HL-60/S4 treated with retinoic acid at 250 ng/mL for 4 days and 3 days (cell line): ENCODE results near the gene TMEM52.

Experiments
- in situ Hi-C: fragments of 300-500 bp; cut with MboI; formaldehyde crosslinking; loops from 2 replicates; pipeline ENCODE4 v1.7.0; 2022; ENCODE audit warnings: low sequenced_read_pairs

TMEM52 gene

DNA sequence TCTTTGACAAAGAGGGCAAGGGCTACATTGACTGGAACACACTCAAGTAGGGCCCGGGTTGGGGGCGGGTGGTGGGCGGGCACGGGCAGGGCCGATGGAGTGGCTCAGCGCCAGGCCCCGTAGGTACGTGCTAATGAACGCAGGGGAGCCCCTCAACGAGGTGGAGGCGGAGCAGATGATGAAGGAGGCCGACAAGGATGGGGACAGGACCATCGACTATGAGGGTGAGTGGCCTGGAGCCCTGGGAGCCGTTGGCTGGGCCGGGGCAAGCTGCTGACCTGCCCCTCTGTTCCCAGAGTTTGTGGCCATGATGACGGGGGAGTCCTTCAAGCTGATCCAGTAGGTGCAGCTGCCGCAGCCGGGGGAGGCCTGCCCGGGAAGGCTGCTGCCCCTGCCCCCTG, 2.2 kb downstream of the TMEM52 start:
- in situ Hi-C loops, result no loop called here

DNA sequence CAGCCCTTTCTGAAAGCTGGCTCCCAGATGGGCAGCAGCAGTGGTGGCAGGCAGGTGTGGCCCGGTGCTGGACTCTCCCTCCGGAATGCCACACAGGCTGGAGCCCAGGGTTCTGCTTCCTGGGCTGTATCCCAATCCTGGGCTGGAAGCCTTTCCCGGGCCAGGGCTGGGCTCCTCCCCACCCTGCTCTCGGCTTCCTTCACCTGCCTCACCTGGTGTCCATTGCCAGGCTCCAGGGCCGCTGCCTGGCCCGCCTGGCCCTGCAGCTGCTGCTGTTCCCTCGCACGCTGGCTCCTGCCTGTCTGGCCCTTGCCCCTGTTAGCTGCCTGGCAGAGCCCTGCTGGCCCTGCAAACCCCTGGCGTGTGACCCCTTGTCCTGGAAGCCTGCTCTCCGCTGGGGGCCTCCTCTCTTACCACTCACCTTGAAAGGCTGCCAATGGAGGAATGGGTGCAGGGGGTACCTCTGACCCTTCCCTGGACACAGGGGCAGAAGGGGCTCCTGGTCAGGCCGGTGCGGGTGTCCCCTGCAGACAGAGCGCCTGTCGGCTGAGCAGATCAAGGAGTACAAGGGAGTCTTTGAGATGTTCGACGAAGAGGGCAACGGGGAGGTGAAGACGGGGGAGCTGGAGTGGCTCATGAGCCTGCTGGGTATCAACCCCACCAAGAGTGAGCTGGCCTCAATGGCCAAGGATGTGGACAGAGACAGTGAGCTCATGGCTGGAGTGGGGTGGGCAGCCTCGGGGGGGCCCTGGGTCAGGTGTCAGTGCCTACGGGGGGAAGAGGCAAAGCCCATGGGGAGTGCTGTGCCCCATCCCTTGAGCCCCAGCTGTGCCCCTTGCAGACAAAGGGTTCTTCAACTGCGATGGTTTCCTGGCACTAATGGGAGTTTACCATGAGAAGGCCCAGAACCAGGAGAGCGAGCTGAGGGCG, 2.9 kb downstream of the TMEM52 start:
- in situ Hi-C loops, result no loop called here

DNA sequence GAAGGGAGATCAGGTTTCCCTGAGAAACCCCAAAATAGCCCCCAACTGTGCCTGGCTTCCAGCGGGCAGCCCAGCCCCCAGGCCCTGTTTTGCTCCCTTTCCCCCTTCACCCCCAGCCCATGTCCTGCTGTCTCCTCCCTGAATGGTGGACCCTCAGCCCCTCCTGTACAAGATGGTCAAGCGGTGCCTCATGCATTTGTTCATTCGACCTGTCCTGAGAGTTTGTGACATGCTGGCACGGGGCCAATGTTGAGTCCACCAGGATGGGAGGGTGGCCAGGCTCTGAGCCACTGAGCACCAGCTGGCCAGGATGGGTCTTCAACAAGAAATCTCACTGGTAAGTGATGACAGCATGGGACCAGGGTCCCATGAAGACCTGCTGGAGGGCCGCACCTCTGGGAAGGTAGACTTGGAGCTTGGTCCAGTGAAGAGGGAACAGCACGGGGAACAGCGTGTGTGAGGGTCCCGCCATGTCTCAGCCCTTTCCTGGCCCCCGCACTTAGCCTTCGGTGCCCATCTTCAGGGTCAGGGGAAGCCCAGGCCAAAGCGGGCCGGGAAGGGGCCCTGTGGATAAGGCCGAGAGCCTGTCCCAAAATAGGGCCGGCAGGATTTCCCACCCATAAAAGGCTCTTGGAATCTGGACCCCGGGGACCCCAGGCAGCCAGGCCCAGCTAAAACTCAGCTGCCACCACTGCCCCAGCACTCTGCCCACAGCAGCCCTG, 3.9 kb downstream of the TMEM52 start, which contains the start of gene CALML6:
Gene CALML6, plus strand, starts transcription at position 290 of the 722 bp plus-strand sequence. Its CDS starts 21 bp downstream, at position 311.
- in situ Hi-C loops, result no loop called here

DNA sequence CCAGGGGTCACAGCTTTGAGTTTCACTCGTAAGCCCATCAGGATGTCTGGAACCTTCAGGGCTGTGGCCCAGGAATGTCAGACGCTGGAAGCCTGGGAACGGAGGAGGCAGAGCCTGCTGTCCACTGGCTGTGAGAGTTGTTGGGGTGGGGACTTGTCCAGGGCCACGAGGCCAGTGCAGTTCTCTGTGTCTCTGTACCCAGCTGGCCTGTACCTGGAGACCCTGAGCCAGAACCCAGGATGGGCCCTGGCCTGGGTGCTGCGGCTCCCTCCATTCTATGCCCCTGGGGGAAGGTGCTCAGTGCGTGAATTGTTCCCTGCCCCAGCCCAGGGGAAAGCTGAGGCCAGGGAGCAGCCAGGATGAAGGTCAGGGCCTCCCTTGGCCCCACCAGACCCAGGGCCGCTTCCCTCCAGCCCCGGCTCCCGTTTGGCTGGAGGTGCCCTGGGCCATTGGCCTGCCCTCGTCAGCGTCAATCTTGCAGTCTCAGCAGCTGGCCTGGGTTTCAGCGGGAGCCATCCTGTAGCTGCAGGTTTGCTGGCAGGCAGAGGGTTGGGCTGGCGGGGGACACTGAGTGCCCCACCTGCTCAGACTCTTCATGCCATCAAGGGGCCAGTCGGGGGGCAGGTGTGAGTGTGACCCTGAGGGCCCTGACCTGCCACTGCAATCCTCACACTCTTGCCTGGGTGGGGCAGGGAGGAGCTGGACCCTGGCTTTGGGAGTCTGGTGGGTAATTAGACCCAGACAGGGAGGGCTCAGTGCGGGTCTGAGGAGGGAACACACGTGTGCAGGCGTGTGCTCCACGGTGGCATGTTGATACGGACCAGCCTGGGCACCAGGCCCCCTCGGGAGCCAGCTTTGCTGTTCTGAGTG, 4.7 kb downstream of the TMEM52 start:
- in situ Hi-C loops, result no loop called here

DNA sequence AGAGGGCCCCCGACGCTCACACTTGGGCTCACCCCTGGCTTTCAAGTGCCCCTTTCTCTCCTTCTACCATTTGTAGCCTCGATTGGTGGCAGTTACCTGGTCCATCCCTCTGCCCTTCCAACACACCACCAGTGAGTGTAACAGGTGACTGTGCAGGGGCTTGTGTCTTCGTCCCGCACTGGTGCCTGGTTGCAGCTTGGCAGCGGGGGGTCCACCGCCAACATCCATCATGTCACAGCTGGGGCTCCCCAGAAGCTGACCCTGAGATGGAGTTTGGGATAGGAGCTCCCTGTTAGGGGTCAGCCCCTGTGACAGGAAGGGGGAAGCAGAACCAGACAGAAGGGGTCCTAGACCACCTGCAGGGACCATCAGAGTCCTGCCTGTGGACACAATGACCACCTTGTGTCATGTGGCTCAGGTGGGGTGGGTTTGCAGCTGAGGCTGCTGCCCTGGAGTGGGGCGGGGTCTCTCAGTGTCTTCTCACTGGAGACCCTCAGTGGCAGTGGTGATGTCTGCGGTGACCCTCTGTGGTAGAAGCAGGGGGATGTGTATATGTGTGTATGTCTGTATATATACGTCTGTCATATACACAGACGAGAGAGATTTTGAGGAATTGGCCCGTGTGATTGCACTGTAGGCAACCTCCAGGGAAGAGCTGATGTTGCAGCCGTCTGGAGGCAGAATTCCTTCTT, 7.6 kb downstream of the TMEM52 start:
- in situ Hi-C loops, result no loop called here

DNA sequence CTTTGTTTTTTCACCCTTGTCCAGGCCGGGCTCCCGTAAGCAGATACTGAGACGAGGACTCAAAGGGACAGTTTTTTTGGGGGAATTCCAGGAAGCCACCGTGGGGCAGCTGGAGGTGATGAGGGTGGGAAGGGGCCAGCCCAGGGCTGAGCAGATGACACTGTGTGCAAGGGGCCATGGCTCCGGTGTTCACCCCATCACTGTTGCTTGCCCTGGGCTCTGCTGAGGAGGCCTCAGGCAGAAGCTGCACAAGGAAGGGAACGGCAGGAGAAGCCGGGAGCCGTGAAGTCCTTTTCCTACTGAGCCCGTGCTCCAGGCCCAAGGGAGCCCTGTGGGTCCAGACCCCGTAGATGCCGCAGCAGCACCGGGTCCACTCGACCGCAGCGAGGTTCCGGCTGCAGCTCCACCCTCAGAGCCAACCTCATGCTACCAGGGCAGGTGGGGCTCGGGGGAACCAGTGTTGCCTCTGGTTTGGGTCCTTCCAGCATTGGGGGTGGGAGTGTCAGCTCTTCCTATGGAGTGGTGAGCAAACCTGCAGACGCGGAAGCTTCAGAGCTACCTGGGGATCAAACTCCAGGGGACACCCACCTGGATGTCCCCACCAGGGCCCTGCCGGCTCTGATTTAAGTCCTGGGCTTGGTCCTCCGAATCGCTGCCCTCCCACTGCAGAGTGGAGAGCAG, 8.3 kb downstream of the TMEM52 start:
- in situ Hi-C loops, result no loop called here

DNA sequence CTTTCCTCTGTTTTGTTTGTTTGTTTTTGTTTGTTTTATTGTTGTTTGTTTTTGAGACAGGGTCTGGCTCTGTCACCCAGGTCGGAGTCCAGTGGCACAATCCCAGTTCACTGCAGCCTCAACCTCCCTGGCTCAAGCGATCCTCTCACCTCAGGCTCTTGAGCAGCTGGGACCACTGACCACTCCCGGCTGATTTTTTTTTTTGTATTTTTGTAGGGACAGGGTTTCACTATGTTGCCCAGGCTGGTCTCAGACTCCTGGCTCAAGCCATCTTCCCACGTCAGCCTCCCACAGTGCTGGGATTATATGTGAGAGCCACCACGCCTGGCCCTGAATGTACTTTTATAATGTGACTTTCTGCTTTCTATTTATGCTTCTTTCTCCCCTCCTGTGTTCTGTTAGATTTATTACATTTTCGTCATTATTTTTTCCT, 9.0 kb downstream of the TMEM52 start:
- in situ Hi-C loops, result no loop called here

DNA sequence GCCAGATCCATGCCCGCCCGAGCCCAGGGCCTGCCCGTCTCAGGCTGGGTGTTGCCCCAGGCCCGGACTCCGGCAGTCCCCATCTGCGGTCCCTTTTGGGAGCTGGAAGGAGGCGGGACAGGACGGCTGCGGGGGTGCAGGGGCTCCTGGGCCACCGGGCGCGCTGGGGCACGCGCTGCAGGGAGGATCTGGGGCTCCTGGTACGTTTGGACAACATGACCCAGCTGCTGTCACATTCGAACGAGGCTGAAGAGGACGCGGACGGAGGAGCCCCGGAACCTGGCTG, 10.6 kb downstream of the TMEM52 start:
- in situ Hi-C loops, result no loop called here

DNA sequence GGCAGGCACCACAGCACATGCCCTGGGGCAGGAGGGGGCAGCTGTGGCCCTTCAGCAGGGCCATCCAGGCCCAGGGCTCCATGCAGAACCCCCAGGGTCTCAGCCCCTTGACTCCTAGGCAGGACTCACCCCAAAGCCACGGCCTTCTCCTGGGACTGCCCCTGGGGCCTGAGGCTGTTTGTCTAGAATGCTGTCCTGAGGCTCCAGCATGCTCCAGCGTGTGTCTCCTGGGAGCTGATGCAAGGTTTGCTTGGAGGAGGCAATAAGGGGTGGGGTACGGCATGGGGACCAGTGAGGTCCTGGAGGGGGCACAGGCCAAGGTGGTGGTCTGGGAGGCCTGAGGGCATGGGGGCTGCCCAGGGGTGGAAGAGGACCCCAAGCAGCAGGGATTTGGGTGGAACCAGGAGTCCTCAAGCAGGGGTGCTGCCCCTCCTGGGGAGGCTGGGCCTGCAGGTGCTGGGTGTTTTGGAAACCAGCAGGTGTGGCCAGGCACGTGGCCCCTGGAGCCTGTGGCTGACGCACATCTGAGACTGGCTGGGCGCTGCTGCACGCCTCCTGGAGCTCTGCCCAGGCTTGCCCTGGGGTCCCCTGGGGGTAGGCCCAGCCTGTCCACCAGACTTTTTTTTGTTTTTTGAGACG, 11.9 kb downstream of the TMEM52 start:
- in situ Hi-C loops, result no loop called here

DNA sequence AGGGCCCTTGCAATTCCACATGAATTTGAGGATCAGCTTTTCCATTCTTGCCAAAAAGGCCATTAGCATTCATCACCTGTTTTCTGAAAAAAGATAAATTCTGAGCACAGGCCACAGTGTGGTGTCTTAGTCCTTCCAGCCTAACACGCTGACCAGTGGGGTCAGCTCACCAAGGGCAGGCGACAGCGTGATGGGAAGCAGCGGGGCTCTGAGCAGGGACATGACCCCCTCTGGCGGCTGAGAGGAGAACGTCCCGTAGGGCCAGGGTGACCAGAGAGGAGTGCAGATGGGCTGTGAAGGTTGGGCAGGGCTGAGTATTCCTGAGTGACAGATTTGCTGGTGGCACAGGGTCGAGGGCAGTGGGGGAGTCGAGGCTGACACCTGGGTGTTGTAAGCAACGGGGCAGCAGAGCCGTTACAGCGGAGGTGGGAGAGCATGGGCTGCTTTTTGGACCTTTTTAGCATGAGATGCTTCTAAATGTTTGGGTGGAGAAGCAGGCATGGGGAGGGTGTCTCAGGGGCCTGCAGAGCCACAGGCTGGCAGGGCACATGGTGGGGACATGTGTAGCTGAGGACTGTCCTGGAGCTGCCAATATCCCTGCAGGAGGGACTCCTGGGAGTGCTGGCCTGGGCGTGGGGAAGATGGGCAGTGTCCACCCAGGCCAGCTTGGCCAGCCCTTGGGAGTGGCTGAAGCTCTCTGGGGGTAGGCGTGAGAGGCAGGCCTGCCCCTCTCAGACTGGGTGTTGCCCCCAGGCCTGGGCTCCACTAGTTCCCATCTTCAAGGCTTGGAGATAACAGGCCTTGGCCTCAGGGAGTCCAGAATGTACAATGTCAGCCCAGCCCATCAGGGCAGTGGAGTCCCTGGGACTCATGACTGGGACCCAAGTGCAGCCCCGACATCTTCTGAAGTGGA, 12.6 kb downstream of the TMEM52 start:
- in situ Hi-C loops, result no loop called here

DNA sequence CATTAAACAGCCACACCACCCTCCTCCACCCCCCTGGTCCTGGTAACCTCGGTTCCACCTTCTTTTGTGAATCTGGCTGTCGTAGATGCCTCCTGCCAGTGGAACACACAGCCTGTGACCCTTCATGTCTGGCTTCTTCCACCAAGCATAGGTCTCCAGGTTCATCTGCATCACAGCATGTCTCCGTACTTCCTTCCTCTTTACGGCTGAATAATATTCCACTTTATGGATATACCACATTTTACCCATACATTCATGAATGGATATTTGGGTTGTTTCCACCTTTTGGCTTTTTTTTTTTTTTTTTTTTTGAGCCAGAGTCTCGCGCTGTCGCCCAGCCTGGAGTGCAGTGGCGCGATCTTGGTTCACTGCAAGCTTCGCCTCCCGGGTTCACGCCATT, 15.9 kb downstream of the TMEM52 start:
- in situ Hi-C loops, result no loop called here

DNA sequence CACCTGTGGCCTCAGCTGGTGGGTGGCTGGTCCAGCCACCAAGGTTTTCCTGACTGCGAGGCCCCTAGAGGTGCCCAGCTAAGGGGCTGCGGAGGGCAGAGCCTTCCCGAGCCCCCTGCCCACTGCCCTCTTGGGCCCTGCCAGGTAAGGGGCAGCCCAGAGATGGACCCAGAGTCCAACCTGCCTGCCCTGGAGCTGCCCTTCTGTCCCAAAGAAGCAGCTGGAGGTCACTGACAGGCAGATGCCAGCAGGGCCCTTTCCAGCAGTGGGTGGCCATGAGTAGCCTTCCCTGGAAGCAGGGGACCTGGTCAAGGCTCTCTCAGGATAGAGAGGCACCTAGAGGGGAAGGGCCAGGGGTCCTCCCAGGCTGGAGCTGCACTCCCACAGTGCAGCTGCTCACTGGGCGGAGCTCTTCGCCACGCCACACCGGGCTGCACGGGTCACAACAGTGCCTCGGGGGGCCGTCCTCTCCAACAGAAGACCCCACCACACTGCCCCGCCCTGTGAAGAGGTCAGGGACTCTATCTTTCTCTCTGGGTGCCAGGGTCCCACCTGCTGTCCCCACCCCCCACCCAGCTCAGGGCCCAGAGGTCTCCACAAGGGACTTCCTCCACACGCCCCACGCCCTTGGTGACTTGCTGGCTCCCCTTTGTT, 17.3 kb downstream of the TMEM52 start:
- in situ Hi-C loops, result no loop called here

DNA sequence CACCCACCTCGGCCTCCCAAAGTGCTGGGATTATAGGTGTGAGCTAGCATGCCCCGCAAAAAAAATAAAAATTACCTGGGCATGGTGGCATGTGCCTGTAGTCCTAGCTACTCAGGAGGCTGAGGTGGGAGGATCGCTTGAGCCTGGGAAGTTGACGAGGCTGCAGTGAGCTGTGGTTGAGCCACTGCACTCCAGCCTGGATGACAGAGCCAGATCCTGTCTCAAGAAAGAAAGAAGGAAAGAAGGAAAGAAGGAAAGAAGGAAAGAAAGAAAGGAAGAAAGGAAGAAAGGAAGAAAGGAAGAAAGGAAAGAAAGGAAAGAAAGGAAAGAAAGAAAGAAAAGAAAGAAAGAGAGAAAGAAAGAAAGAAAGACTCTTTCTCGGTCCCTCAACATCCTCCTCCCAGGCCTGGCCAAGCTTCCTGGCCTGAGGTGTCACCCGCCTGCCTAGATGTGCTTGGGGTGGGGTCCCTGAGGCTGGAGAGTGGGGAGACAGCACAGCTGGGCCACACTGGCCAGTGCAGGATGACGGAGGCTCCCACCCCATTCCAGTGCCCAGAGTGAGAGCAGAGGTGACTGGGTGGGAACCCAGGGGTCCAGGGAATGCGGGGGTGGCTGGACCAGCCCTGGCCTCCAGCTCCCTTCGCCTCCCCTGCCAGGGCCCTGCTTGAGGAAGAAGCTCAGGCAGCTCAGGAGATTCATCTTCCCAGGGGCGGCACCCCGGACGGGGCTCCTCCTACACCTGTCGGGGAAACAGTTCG, 18.0 kb downstream of the TMEM52 start:
- in situ Hi-C loops, result no loop called here

DNA sequence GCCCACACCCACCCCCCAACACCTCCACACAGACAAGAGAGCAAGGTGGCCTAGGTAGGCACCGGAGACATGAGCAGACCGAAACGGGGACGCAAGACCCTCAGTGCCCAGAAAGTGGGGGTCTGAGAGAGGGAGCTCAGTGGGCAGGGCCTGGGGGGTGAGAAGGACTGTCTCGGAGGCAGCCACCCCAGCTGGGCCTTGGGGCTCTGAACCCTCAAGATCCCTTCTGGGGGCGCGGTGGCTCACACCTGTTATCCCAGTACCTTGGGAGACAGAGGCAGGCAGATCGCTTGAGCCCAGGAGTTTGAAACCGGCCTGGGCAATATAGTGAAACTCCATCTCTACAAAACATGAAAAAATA, 19.1 kb downstream of the TMEM52 start:
- in situ Hi-C loops, result no loop called here

DNA sequence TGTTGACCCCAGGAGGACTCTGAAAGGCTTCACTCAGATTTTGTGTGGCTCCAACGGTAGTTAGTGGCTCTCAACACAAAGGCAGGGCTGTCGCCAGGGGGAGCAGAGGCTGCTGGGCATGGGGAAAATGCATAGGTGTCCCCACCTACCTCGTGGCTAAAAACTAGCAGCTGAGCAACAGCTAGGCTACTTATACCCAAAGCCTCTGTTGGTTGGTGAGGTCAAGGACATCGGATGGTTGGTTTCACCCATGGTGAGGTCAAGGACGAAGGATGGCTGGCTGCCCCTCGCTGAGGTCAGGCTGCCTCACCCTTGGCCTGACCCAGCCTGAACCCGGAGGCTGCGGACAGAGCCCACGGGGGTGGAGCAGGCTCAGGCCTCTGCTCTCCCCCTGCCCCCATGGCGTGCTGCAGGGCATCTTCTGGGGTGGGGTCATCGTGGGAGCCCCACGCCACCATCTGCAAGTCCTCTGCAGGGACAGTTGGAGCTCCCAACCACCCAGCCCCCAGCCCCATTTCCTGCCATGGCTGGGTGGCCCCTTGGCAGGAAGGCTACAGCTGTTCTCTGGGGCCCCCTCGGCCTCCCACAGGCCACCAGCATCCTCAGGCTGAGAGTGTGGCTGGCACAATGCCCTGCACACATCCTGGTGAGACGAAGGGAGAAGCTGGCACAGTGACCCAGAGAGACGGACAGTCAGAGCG, 19.7 kb downstream of the TMEM52 start:
- in situ Hi-C loops, result no loop called here

DNA sequence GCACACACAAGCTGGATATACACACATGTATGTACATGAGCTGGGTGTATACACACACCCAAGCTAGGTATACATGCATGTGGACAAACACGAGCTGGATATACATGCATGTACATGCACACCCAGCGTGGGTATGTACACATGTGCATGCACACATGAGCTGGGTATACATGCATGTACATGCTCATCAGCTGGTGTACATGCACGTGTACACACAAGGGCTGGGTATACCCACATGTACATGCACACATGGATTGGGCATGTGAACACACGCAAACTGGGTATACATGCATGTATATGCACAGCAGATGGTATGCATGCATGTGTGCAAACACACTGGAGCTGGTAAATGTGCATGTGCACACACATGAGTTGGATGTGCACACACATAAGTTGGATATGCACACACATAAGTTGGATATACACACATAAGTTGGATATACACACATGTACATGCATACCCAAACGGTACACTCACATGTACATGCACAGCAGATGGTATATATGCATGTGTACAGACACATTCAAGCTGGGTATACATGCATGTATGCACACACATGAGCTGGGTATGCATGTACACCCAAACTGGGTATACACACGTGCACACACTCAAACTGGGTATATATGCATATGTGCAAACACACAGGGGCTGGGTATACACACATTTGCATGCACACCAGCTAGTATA, 20.7 kb downstream of the TMEM52 start:
- in situ Hi-C loops, result no loop called here
